ENCODE data around the gene PCGF5. TPM values are rescaled to one million over a fixed set of nuclear protein-coding genes. Genes with fewer than 3 reads are reported as not detected.

Gene PCGF5
- total RNA-seq, 4 donors from 2014 or later, result 47.8 to 63.7 (median 55.0) TPM

DNA sequence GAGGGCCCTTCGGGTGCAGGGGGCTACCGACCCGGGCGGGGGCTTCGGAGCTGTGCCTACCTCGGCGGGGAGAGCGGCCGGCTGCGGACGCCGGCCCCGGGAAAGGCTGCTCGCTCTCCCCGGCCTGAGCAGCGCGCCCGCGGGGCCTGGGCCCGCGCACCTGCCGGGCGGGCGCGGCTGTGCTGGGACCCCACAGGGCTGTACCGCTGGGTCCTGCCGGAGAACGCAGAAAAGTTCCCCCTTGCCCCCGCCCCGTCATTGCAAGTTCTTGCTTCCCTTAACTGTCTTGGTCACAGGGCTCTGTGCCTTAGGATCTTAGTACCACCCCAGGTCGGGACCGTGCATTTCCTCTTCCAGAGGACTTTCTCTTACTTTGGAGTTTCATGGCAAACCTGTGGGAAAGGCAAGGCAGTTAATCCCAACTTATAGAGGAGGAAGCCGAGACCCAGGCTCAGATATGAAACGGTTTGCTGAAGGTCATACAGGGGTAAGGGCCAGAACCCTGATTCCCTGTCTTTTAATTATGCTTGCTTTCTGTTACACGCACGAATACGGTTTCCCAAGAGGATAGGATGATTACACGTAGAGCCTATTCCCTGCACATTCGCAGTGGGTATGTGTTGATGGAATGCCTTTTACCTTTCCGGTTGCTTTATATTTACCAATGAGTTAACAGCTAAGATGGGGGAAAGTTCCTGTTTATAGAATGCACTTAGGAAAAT is 652 bp downstream of the PCGF5 start:
- TF ChIP-seq CTCF (IDR thresholded peaks at IDR 0.05) (no peak), POLR2A (IDR thresholded peaks at IDR 0.05) (no peak)
- peak; percentile 30 to 35 for DNase-seq
- intact Hi-C loops (cut with DNase I), result no loop called here

GRCh38 chr10:91226093-91226492 is 5.6 kb downstream of the PCGF5 start:
- H3K27me3 ChIP-seq, result no peaks in the 10 kb centered on the region
- no peak overlapping the region for H3K4me3 ChIP-seq (replicated peaks in 1 of 3)
- no peak overlapping the region for H3K27ac ChIP-seq
- no peaks in the 10 kb centered on the region for H3K36me3 ChIP-seq
- TF ChIP-seq CTCF (IDR thresholded peaks at IDR 0.05), result no peak
- no peak for TF ChIP-seq POLR2A (IDR thresholded peaks at IDR 0.05)
- intact Hi-C loops (cut with DNase I), result no loop called here
- DNase-seq, result no peak
- no peaks in the 10 kb centered on the region for H3K9me3 ChIP-seq
- H3K4me1 ChIP-seq, result peaks cover 11 to 15% of the 10 kb centered on the region in 2 donors
- WGBS, 2 donors, result 92 to 95% methylated on average over 3 of the region's 3 CpGs

More for the DNA sequence above, 652 bp downstream of the PCGF5 start:
- Histone ChIP-seq H3K4me1 (peaks cover 11 to 15% of the 10 kb centered on the region in 2 donors), H3K27me3 (no peaks in the 10 kb centered on the region), H3K9me3 (no peaks in the 10 kb centered on the region), H3K36me3 (no peaks in the 10 kb centered on the region), H3K4me3 (replicated peaks in 1 of 3) (peak overlapping the region; percentile 65 to 95 (median 69)), H3K27ac (peak overlapping the region; percentile 79 to 96 (median 95))
- WGBS, 2 donors, result 4 to 5% methylated on average over 8 to 14 of the region's 40 CpGs

DNA sequence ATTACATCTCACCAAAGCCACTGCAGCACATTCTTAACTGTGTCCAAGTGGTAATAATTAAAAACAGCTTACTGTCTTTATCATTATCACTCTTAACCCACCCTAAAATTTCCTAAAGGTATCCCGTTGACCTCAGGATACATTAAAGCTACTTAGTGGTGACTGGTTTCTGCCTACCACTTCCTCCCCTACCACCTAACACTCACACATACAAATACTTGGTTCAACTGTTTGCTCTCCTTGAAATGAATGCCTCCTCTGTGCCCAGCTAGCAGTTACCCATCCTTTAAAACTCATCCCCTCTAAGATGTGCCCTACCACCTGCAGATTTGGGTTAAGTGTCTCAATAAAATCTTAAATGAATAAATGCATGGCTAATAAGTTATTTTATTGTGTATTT is 7.1 kb downstream of the PCGF5 start:
- TF ChIP-seq CTCF (IDR thresholded peaks at IDR 0.05) (no peak), POLR2A (IDR thresholded peaks at IDR 0.05) (no peak)
- no peaks in the 10 kb centered on the region for H3K9me3 ChIP-seq
- no peak for DNase-seq
- H3K36me3 ChIP-seq, result no peaks in the 10 kb centered on the region
- H3K4me1 ChIP-seq, result peaks cover 1 to 5% of the 10 kb centered on the region in 2 donors
- H3K27me3 ChIP-seq, result no peaks in the 10 kb centered on the region
- WGBS, 2 donors, result 73 to 80% methylated on average over 1 of the region's 1 CpG
- intact Hi-C loops (cut with DNase I), result no loop called here
- H3K4me3 ChIP-seq (replicated peaks in 1 of 3), result no peak overlapping the region
- H3K27ac ChIP-seq, result no peak overlapping the region

DNA sequence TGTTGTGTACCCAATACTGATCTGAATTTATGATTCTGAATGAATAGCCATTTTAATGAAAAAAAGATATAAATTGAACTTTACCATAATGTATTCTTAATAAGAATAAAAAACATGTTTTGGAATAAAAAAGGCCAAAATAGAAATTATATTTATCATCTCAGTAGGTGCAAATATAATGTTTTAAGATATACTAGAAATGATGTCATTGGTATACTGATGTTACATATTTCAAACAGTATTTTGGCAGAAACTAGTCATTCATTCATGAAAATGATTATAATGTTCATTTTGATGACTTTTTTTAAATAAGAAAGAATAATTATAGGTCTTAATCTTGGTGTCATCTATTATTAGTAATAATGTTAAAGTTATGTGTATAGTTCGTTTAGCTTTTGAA is 9.2 kb downstream of the PCGF5 start:
- intact Hi-C loops (cut with DNase I), result no loop called here
- Histone ChIP-seq H3K27ac (no peak overlapping the region), H3K4me1 (no peaks in the 10 kb centered on the region), H3K4me3 (replicated peaks in 1 of 3) (no peak overlapping the region), H3K36me3 (no peaks in the 10 kb centered on the region), H3K27me3 (no peaks in the 10 kb centered on the region), H3K9me3 (no peaks in the 10 kb centered on the region)
- no peak for DNase-seq
- TF ChIP-seq CTCF (IDR thresholded peaks at IDR 0.05) (no peak), POLR2A (IDR thresholded peaks at IDR 0.05) (no peak)
- 0 to 41% methylated on average over 1 of the region's 1 CpG for WGBS, 2 donors

DNA sequence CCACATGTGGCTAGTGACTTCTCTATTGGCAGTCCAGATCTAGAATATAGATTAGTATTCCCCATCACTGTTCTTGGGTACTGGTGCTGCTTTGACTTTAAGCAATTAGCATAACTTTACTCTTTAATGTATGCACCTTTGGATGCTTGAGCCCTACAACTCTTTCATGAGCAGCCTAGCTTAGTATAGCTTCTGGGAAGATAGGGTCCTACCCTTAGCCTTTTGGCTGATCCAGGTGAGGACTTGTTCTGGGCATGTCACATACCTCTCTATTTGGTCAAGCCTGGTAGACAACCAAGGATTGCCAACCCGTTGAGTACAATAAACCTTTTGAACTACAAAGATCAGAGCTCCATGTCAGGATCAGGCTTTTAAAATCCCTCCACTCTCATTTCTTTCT is 17.7 kb downstream of the PCGF5 start:
- Histone ChIP-seq H3K9me3 (no peaks in the 10 kb centered on the region), H3K27me3 (no peaks in the 10 kb centered on the region), H3K4me1 (no peaks in the 10 kb centered on the region), H3K4me3 (replicated peaks in 1 of 3) (no peak overlapping the region), H3K36me3 (no peaks in the 10 kb centered on the region), H3K27ac (no peak overlapping the region)
- DNase-seq, result no peak
- intact Hi-C loops (cut with DNase I), result no loop called here
- WGBS, 2 donors, result 65 to 86% methylated on average over 1 of the region's 1 CpG
- TF ChIP-seq CTCF (IDR thresholded peaks at IDR 0.05) (no peak), POLR2A (IDR thresholded peaks at IDR 0.05) (no peak)

All from thyroid gland (tissue), 4 donors.